NOMO-1 (cell line): ENCODE data around the gene MAFG.

Source experiments
- DNase-seq, 2 experiments: peaks; one replicate each; lab custom pipeline; 2025; ENCODE audit not compliant: unreplicated experiment in 2 of 2; lab: John Stamatoyannopoulos, UW

The MAFG gene

GRCh38 chr17:81870981-81871386 is 56.6 kb downstream of the MAFG start, which contains the start of gene ARHGDIA:
Gene ARHGDIA, minus strand, starts transcription at chr17:81871337. Its CDS starts 1,407 bp downstream, at chr17:81869930.
- no peak for DNase-seq

- peak in 1 of 2 experiments; percentile 26 for DNase-seq
These were observed 57.2 kb downstream of the MAFG start for GRCh38 chr17:81870131-81870980.

GRCh38 chr17:81869221-81870130 is 58.1 kb downstream of the MAFG start:
- DNase-seq = no peak

- no peak for DNase-seq
These were observed 58.8 kb downstream of the MAFG start for GRCh38 chr17:81868674-81869220.
